OCI-LY3 (cell line): ENCODE results near the gene LYRM7.

Experiments used
- CTCF ChIP-seq: fragments of 200-600, 300-600 bp; sonication (generic); IDR thresholded peaks from 2 replicates; pipeline ENCODE4 v1.5.1; 2014; ENCODE audit warnings: antibody characterized with exemption, low read length, low read depth
- EZH2phosphoT487 ChIP-seq: fragments of 200-600 bp; shearing (Covaris generic); IDR thresholded peaks from 2 replicates; pipeline ENCODE4 v1.6.1; 2018; ENCODE audit warnings: antibody characterized with exemption, mixed run types, low read depth

DNA sequence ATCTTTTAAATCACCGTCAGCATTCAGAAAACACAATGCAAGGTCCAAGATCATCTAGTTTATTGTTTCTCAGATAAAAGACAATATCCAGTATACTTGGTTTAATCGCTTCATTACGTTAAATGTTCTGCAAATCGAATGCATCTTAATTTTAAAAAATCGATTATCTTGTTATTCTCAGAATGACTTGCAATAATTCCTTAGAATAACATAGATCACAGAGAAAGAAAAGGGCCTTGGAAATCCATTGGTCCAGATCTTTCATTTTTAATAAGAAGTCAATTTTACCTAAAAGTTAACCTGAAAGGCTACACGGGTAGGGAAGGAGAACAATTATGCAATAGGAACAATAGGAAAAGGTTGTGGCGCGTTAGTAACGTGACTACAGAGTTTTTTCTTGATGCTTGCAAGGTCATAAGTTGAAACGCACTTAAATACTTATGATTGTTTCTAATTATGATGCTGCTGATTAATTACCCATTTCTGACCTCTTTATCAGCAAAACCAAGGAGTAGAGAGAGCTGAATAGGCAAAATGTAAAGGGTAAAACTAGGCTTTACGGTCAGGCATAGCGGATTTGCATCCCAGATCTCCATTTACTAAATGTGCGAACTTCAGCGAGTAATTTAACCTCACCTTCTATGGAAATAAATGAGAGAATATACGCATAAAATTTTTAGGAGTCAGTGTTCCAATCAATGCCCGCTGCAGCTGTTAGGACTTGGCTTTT lies 769 bp upstream of the LYRM7 start:
- TF ChIP-seq CTCF, result no peak
- TF ChIP-seq EZH2phosphoT487, result no peak
